OCI-LY1 (cell line): Measurements from ENCODE around the gene SAFB.

Experiments used
- H2AFZ ChIP-seq: fragments of 200-600 bp; sonication (generic), shearing (Covaris generic); 2 replicates; pipeline ENCODE4 v1.6.0; 2014; ENCODE audit warnings: antibody characterized with exemption, mild to moderate bottlenecking, low read length
- H3F3A ChIP-seq: fragments of 200-600 bp; sonication (generic), shearing (Covaris generic); 2 replicates; pipeline ENCODE4 v1.6.0; 2014; ENCODE audit warnings: mild to moderate bottlenecking, antibody characterized with exemption, low read length, moderate library complexity; ENCODE audit not compliant: insufficient read depth
- H3K27ac ChIP-seq: fragments of 200-600 bp; sonication (generic); 2 replicates; pipeline ENCODE4 v1.5.1; 2014; ENCODE audit warnings: low read length, mixed run types, mild to moderate bottlenecking, low read depth; ENCODE audit not compliant: poor library complexity, severe bottlenecking
- H3K27me3 ChIP-seq: fragments of 200-600 bp; sonication (generic); 2 replicates; pipeline ENCODE4 v1.6.0; 2014; ENCODE audit warnings: antibody characterized with exemption, mild to moderate bottlenecking, low read length, moderate library complexity; ENCODE audit not compliant: insufficient read depth
- H3K36me3 ChIP-seq: fragments of 200-600 bp; sonication (generic); 2 replicates; pipeline ENCODE4 v1.6.1; 2014; ENCODE audit warnings: mild to moderate bottlenecking, antibody characterized with exemption, low read length, moderate library complexity, mixed read lengths; ENCODE audit not compliant: insufficient read depth
- H3K4me1 ChIP-seq: fragments of 200-600 bp; sonication (generic); 2 replicates; pipeline ENCODE4 v1.5.1; 2014; ENCODE audit warnings: mild to moderate bottlenecking, low read length, moderate library complexity; ENCODE audit not compliant: insufficient read depth, severe bottlenecking
- H3K4me2 ChIP-seq: fragments of 200-600 bp; sonication (generic), shearing (Covaris generic); 2 replicates; pipeline ENCODE4 v1.6.1; 2014; ENCODE audit warnings: low read length
- H3K4me3 ChIP-seq: fragments of 200-600 bp; sonication (generic); 2 replicates; pipeline ENCODE4 v1.5.1; 2014; ENCODE audit warnings: low read length, low read depth, mild to moderate bottlenecking, mixed read lengths; ENCODE audit not compliant: poor library complexity, severe bottlenecking
- H3K79me2 ChIP-seq: fragments of 200-600 bp; shearing (Covaris generic); 2 replicates; pipeline ENCODE4 v1.6.1; 2016; ENCODE audit warnings: mixed run types, low read length, mixed read lengths; ENCODE audit not compliant: insufficient read depth
- H3K9ac ChIP-seq: fragments of 200-600 bp; sonication (generic), shearing (Covaris generic); 2 replicates; pipeline ENCODE4 v1.6.1; 2014; ENCODE audit warnings: mild to moderate bottlenecking, low read length, mixed read lengths
- H3K9me2 ChIP-seq: fragments of 200-600 bp; sonication (generic), shearing (Covaris generic); 2 replicates; pipeline ENCODE4 v1.6.1; 2014; ENCODE audit warnings: low read depth, mild to moderate bottlenecking, low read length, mixed read lengths
- H3K9me3 ChIP-seq: fragments of 200-600 bp; shearing (Covaris generic); 2 replicates; pipeline ENCODE4 v1.6.1; 2014; ENCODE audit warnings: low read length, mixed read lengths
- H4K20me1 ChIP-seq: fragments of 200-600 bp; sonication (generic), shearing (Covaris generic); 2 replicates; pipeline ENCODE4 v1.6.0; 2016; ENCODE audit warnings: mild to moderate bottlenecking, low read length; ENCODE audit not compliant: insufficient read depth
- EZH2 ChIP-seq: fragments of 200-600 bp; sonication (generic), shearing (Covaris generic); IDR thresholded peaks from 2 replicates; pipeline ENCODE4 v1.8.0; 2017; ENCODE audit warnings: borderline replicate concordance, mixed run types, mild to moderate bottlenecking, antibody characterized with exemption, low read length, moderate library complexity, mixed read lengths
- TF ChIP-seq, protein P1 (sequence below): fragments of 200-600 bp; sonication (generic), shearing (Covaris generic); IDR thresholded peaks from 2 replicates; pipeline ENCODE4 v1.5.1; 2017; ENCODE audit warnings: mild to moderate bottlenecking, antibody characterized with exemption, low read length, moderate library complexity, mixed read lengths

The SAFB gene

GRCh38 chr19:5618591-5618990 lies 4.3 kb upstream of the SAFB start:
- no peak overlapping the region for H3K4me3 ChIP-seq
- TF ChIP-seq, protein P1, sequence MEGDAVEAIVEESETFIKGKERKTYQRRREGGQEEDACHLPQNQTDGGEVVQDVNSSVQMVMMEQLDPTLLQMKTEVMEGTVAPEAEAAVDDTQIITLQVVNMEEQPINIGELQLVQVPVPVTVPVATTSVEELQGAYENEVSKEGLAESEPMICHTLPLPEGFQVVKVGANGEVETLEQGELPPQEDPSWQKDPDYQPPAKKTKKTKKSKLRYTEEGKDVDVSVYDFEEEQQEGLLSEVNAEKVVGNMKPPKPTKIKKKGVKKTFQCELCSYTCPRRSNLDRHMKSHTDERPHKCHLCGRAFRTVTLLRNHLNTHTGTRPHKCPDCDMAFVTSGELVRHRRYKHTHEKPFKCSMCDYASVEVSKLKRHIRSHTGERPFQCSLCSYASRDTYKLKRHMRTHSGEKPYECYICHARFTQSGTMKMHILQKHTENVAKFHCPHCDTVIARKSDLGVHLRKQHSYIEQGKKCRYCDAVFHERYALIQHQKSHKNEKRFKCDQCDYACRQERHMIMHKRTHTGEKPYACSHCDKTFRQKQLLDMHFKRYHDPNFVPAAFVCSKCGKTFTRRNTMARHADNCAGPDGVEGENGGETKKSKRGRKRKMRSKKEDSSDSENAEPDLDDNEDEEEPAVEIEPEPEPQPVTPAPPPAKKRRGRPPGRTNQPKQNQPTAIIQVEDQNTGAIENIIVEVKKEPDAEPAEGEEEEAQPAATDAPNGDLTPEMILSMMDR: no peak
- TF ChIP-seq EZH2: no peak
- H3K4me2 ChIP-seq: no peak overlapping the region; the same call in 1 of the 2 replicates
- peaks cover 24% of the 10 kb centered on the region for H3K4me1 ChIP-seq
- H3K79me2 ChIP-seq: peaks cover 63% of the 10 kb centered on the region
- H3K27ac ChIP-seq: no peak overlapping the region
- H3K9ac ChIP-seq: no peak overlapping the region
- H3K9me2 ChIP-seq: no peaks in the 10 kb centered on the region
- no peak overlapping the region for H2AFZ ChIP-seq
- H3K36me3 ChIP-seq: peaks cover 84% of the 10 kb centered on the region
- H3K9me3 ChIP-seq: no peaks in the 10 kb centered on the region
- H4K20me1 ChIP-seq: no peaks in the 10 kb centered on the region
- H3K27me3 ChIP-seq: no peaks in the 10 kb centered on the region
- H3F3A ChIP-seq: no peaks in the 10 kb centered on the region

DNA sequence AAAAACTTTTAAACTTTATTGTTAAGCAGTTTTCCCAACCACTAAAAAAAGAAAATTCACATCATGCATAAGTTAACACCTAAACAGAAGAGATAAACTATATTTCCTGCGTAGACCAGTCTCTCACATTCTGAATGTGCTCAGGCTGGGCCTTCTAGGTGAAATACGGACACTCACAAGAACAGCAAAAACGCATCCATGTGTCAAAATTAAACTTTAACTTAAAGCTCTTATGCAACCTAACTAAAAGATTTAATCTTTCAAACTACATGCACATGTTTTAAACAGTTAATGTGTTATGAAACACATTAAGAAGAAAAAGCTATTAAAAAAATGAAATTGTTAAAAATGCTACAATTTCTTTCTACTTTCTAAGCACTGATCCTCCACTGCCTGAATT lies 2.9 kb upstream of the SAFB start:
- H3K36me3 ChIP-seq: peaks cover 82% of the 10 kb centered on the region
- peak overlapping the region; percentile 17; the same call in 1 of the 2 replicates for H3K9ac ChIP-seq
- TF ChIP-seq, protein P1: no peak
- TF ChIP-seq EZH2: no peak
- H3K79me2 ChIP-seq: peaks cover 76% of the 10 kb centered on the region
- peak overlapping the region; percentile 96; the same call in 1 of the 2 replicates for H3K4me2 ChIP-seq
- no peaks in the 10 kb centered on the region for H3K9me3 ChIP-seq
- no peaks in the 10 kb centered on the region for H3K9me2 ChIP-seq
- no peak overlapping the region for H3K4me3 ChIP-seq
- H3K27me3 ChIP-seq: no peaks in the 10 kb centered on the region
- no peak overlapping the region for H3K27ac ChIP-seq
- peaks cover 32% of the 10 kb centered on the region for H3K4me1 ChIP-seq
- no peak overlapping the region for H2AFZ ChIP-seq
- H4K20me1 ChIP-seq: 0 out of 2 replicates have a peak, but pooled peaks cover 3% of the 10 kb centered on the region
- H3F3A ChIP-seq: no peaks in the 10 kb centered on the region

DNA sequence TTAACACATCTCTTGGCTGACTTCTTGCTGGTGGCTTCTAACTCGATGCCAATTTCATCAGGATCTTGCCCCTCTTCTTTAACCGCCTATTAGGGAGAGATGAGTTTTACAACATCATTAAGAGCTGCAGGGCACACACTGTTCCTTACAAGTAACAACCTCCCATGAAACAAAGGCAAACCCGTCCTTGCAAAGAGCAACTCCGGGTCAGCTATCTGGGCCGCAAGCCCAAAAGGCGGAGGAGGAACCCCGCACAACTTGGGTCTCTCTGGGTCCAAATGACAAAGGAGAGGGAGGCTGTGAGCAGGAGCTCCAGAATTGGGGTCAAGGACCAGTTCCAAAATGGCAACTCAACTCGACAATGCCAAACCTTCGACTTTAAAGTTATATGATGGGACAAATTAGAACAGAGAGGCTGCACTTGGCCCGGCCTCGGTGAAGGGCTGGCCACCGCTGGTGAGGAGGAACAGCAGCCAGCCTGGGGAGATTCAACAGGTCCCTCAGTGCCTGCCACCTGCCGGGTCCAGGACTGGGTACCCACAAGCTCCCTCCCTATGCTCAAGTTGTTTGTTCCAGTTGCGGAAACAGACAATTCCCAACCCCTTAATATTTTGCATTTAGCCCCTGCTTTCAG lies 1.5 kb upstream of the SAFB start:
- no peaks in the 10 kb centered on the region for H3K9me2 ChIP-seq
- TF ChIP-seq, protein P1: no peak
- no peak for TF ChIP-seq EZH2
- H3F3A ChIP-seq: no peaks in the 10 kb centered on the region
- H2AFZ ChIP-seq: no peak overlapping the region
- H3K9me3 ChIP-seq: no peaks in the 10 kb centered on the region
- H3K79me2 ChIP-seq: peaks cover 91% of the 10 kb centered on the region
- peaks cover 82% of the 10 kb centered on the region for H3K36me3 ChIP-seq
- H3K27ac ChIP-seq: no peak overlapping the region
- H3K4me2 ChIP-seq: peak overlapping the region; percentile 96
- peaks cover 47% of the 10 kb centered on the region for H3K4me1 ChIP-seq
- H4K20me1 ChIP-seq: 0 out of 2 replicates have a peak, but pooled peaks cover 3% of the 10 kb centered on the region
- no peaks in the 10 kb centered on the region for H3K27me3 ChIP-seq
- H3K9ac ChIP-seq: peak overlapping the region; percentile 99
- H3K4me3 ChIP-seq: peak overlapping the region; percentile 100
